HG02588 (cell line): ENCODE data around the gene SOX6.

Experiments
- ATAC-seq: cut with Tn5 transposase; IDR thresholded peaks from one replicate; pipeline ENCODE4 v1.9.1; 2021; ENCODE audit warnings: mild to moderate bottlenecking, moderate library complexity; ENCODE audit not compliant: unreplicated experiment

The SOX6 gene

GRCh38 chr11:16365581-16366228 lies 9.4 kb upstream of the SOX6 start:
- no peak for ATAC-seq

- ATAC-seq, result no peak
Measured at GRCh38 chr11:16364254-16364653, 7.9 kb upstream of the SOX6 start.

DNA sequence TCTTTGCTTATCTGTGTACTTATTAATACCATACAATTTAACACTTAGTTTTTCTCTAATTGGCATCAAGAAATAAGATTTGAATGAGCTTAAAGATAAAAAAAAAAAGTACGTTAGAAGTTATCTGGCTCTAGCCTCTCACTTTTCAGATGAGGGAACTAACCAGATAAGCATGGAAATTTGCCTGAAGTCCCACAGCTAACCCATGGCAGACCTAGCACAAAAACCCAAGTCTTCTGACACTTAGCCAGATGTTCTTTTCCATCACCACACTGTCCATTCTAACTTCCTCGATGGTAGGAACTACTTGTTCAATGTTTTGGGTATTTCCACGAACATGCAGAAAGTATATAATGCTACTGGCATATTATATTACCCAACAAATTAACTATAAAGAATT lies 7.4 kb upstream of the SOX6 start:
- ATAC-seq, result no peak

DNA sequence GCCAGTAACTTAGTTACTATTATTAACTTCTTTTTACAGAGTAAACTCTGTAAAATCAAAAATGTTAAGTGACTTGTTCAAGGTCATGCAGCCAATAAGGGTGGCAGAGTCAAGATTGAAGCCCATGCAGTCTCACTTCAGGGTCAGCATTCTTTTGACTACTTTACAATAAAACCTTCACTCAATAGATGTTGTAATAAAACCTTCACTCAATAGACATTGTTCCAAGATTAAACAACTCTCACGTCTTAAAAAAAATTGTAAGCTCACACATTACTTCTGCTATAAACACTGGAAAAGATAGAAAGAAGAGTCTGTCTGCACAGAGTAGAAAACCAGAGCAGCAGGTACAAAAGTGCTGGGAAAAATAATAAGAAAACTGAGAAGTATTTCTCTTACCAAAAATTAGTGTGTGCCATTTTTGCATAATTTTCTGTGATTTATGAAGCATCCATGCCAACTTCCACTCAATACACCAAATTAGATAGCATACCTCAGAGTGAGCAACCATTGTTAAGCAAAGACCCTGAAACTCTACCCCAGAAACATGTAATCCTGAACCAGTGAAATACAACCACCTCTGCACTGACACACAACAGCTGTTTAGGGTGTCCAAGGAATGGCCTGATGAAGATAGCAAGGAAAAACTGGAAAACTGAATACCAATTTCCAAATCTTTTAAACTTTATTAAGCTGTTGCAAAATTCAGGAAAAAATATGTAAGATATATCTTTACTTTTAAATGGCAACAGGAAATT lies 4.9 kb upstream of the SOX6 start:
- no peak for ATAC-seq

GRCh38 chr11:16359369-16359768 lies 3.0 kb upstream of the SOX6 start:
- ATAC-seq, result no peak

GRCh38 chr11:16358726-16359125 lies 2.4 kb upstream of the SOX6 start:
- ATAC-seq, result no peak

DNA sequence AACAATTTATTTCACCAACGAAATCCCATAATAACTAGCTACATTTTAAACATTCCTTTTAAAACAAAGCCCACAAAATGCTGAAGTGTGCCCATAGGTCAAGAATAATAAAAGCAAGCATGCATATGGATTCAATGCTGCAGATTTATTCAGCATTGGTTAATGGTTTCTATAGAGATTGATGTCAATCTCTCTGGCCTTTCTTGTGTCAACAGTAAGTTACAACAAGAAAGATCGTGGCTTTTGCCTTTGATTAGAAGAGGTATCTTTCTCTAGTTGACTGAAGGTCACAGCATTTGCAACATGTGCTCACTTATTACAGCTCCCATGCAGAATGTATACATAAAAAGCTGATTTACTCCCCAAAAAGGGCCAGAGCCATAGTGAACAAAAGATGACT lies 1.4 kb upstream of the SOX6 start:
- ATAC-seq, result no peak

- no peak for ATAC-seq
Measured at GRCh38 chr11:16356761-16357393, 531 bp upstream of the SOX6 start.

GRCh38 chr11:16352707-16353106 lies 3.6 kb downstream of the SOX6 start:
- ATAC-seq, result no peak

DNA sequence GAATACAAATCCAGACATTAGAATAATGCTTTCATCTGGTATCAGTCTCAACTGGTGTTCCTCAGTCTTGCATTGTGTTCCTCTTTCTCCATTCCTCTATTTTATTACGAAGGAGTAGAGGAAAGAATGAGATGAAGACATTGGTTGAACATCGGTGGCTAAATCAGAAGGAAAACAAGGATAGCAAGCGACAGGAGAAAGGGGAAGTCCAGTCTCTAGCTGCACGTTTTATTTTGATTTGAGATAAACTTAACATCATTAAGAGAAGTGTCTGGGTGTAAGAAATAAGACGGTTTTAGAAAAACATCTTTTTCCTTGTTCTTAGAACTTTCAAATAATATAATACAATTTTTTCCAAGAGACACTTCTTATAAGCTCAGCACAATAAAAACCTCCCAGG lies 6.2 kb downstream of the SOX6 start:
- ATAC-seq, result no peak

GRCh38 chr11:16347928-16348685 lies 8.2 kb downstream of the SOX6 start:
- ATAC-seq, result no peak

DNA sequence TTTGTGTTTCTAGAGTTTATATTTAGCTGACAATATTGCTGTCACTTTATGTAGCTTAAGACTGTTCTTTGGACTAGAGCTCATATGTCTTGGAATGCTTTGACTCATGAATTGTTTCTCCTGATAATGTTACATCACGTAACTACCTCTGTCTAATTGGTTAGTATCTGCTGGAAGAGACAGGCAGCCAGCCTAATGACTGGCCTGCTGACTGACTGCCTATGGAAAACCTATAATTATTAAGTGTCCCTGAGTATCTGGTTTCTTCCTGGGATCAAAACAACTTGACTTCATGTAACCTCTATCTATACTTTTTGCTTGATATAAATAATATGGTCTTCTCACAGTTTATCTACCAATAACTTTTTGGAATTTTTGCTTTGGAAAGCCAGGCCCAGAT lies 9.4 kb downstream of the SOX6 start:
- ATAC-seq, result no peak

DNA sequence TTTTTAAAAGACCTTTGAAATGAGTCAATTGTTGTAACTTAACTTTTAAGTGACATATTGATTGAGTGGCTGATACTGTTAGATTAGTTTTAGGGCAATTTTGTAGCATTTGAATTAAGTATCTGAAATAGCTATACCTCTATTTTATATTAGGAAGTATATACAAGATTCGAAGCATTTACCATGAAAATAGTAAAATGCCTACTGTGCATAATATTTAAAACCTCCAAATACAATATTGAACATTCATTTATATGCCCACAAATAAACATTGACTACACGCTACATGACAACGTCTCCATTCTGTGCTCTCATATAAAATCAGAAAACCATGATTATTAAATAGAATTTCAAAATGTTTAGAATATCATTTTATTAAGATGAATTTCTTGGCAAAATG lies 14.5 kb downstream of the SOX6 start:
- no peak for ATAC-seq

DNA sequence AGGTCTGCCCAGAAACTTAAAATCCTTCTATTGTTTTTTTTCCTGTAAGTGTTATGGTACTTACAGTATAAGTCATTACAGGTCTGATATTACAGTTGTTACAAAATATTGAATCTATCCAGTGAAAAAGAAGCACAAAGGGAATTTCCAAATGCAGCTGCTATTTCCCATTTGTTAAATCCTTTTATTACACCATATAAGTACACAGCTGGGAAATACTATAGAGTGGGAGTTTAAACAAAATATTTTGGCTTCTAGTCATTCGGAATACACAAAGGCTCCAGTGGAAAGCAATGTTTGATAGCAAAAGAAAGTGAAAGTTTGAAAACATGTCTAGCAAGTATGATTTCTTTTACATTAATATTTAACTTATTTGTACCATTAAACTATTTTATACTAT lies 18.0 kb downstream of the SOX6 start:
- no peak for ATAC-seq

GRCh38 chr11:16337421-16338213 lies 18.7 kb downstream of the SOX6 start:
- ATAC-seq, result no peak

- no peak for ATAC-seq
Measured at GRCh38 chr11:16336721-16337120, 19.6 kb downstream of the SOX6 start.

- ATAC-seq, result no peak
Measured at GRCh38 chr11:16336204-16336603, 20.1 kb downstream of the SOX6 start.

DNA sequence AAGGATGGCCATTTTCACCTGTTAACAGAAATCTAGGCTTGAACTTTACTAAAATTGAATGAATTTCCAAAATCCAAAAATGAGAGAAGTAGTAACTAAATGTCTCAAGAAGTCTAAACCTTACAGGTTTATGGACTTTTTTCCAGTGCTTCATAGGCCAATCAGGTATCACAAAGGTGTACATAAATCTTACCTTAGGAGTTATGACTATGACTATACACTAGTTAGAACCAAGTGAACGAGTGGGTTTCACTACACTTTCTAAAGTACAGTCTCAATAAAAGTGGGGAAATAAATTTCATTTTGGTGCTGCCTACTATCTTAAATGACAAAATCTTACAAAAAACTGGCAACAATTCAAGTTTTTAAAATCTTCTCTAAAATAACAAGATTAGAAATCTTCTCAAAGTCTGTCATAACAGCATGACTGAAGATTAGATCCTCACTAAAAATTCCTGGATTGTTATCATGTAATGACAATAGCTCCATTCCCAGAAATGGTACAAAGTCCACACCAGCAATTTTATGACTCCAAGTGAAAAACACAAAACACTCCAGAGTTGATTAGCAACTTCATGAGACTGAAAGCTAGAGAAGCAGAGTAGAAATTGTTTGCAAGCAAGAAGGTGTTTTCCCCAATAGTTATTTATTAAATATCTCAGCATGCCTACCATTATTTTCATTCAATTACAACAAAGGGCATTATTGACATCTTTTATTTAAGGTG lies 20.9 kb downstream of the SOX6 start:
- ATAC-seq, result no peak

GRCh38 chr11:16326679-16327297 lies 29.6 kb downstream of the SOX6 start:
- no peak for ATAC-seq

DNA sequence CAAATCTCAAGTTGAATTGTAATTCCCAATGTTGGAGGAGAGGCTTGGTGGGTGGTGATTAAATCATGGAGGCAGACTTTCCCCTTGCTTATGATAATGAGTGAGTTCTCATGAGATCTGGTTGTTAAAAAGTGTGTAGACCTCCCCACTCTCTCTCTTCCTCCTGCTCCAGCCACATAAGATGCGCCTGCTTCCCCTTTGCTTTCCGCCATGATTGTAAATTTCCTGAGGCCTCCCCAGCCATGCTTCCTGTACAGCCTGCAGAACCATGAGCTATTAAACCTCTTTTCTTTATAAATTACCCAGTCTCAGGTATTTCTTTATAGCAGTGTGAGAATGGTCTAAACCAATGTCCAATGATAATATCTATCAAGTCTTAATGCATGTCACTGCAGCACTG lies 34.2 kb downstream of the SOX6 start:
- no peak for ATAC-seq
